ENCODE results near the gene ARMC9.

GRCh38 chr2:231319867-231320266 is 121.4 kb downstream of the ARMC9 start:
- no peak for TF ChIP-seq POLR2A (IDR thresholded peaks at IDR 0.05)
- TF ChIP-seq, protein P1, sequence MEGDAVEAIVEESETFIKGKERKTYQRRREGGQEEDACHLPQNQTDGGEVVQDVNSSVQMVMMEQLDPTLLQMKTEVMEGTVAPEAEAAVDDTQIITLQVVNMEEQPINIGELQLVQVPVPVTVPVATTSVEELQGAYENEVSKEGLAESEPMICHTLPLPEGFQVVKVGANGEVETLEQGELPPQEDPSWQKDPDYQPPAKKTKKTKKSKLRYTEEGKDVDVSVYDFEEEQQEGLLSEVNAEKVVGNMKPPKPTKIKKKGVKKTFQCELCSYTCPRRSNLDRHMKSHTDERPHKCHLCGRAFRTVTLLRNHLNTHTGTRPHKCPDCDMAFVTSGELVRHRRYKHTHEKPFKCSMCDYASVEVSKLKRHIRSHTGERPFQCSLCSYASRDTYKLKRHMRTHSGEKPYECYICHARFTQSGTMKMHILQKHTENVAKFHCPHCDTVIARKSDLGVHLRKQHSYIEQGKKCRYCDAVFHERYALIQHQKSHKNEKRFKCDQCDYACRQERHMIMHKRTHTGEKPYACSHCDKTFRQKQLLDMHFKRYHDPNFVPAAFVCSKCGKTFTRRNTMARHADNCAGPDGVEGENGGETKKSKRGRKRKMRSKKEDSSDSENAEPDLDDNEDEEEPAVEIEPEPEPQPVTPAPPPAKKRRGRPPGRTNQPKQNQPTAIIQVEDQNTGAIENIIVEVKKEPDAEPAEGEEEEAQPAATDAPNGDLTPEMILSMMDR (IDR thresholded peaks at IDR 0.05): no peak

Data from uterus (tissue), 2 donors.